Trophoblast cell (in vitro differentiated cells and primary cell): Measurements from ENCODE around the gene MBLAC2.
A peak's percentile ranks its signal among the peaks of the same experiment; 100 is the strongest.

Source experiments
- DNase-seq, 2 donors: peaks; one replicate each; pipeline ENCODE4 v3.0.0-alpha.2; 2016
- H2AFZ ChIP-seq: 2 replicates; pipeline ENCODE4 v1.6.1; 2013; ENCODE audit warnings: low read length, moderate library complexity, mild to moderate bottlenecking; ENCODE audit not compliant: insufficient read depth, poor library complexity
- H2AK5ac ChIP-seq: 2 replicates; pipeline ENCODE4 v1.6.1; 2013; ENCODE audit warnings: mild to moderate bottlenecking, low read length
- H2BK120ac ChIP-seq: 2 replicates; pipeline ENCODE4 v1.6.1; 2013; ENCODE audit warnings: low read length, mild to moderate bottlenecking, moderate library complexity; ENCODE audit not compliant: insufficient read depth, poor library complexity
- H2BK12ac ChIP-seq: 2 replicates; pipeline ENCODE4 v1.6.1; 2013; ENCODE audit warnings: mild to moderate bottlenecking, low read length, moderate library complexity
- H2BK5ac ChIP-seq: 2 replicates; pipeline ENCODE4 v1.6.1; 2013; ENCODE audit warnings: low read length, low read depth, moderate library complexity, mild to moderate bottlenecking; ENCODE audit not compliant: poor library complexity
- H3K14ac ChIP-seq: 2 replicates; pipeline ENCODE4 v1.6.1; 2013; ENCODE audit warnings: mild to moderate bottlenecking, low read length
- H3K18ac ChIP-seq: 2 replicates; pipeline ENCODE4 v1.6.1; 2013; ENCODE audit warnings: mild to moderate bottlenecking, low read length
- H3K23ac ChIP-seq: 2 replicates; pipeline ENCODE4 v1.6.1; 2013; ENCODE audit warnings: low read length
- H3K27ac ChIP-seq: 2 replicates; pipeline ENCODE4 v1.5.1; 2013; ENCODE audit warnings: low read depth, mild to moderate bottlenecking, inconsistent platforms, low read length, moderate library complexity
- H3K27me3 ChIP-seq: 2 replicates; pipeline ENCODE4 v1.6.1; 2013; ENCODE audit warnings: inconsistent platforms, mild to moderate bottlenecking, low read length, moderate library complexity; ENCODE audit not compliant: insufficient read depth
- H3K36me3 ChIP-seq, 2 experiments: 1 replicate in 1 of 2; 2 replicates in 1 of 2; pipeline ENCODE4 v1.6.1; 2013; ENCODE audit warnings: low read length in 2 of 2, mild to moderate bottlenecking in 2 of 2, moderate library complexity in 1 of 2; ENCODE audit not compliant: insufficient read depth in 2 of 2, control insufficient read depth in 1 of 2
- H3K4ac ChIP-seq: 2 replicates; pipeline ENCODE4 v1.6.1; 2013; ENCODE audit warnings: low read depth, mild to moderate bottlenecking, low read length, moderate library complexity
- H3K4me1 ChIP-seq, 2 experiments: 1 replicate in 1 of 2; 2 replicates in 1 of 2; pipeline ENCODE4 v1.6.1; 2013; ENCODE audit warnings: low read length in 2 of 2, mild to moderate bottlenecking in 2 of 2, moderate library complexity in 1 of 2; ENCODE audit not compliant: insufficient read depth in 2 of 2, control insufficient read depth in 1 of 2
- H3K4me2 ChIP-seq: 2 replicates; pipeline ENCODE4 v1.6.1; 2013; ENCODE audit warnings: inconsistent platforms, mild to moderate bottlenecking, low read length, moderate library complexity
- H3K4me3 ChIP-seq: 2 replicates; pipeline ENCODE4 v1.5.1; 2013; ENCODE audit warnings: mild to moderate bottlenecking, low read depth, low read length, inconsistent platforms
- H3K79me1 ChIP-seq: one replicate; pipeline ENCODE4 v1.6.1; 2013; ENCODE audit warnings: low read length
- H3K79me2 ChIP-seq: 2 replicates; pipeline ENCODE4 v1.6.1; 2013; ENCODE audit warnings: low read length, mild to moderate bottlenecking; ENCODE audit not compliant: control insufficient read depth, insufficient read depth, poor library complexity
- H3K9ac ChIP-seq: 2 replicates; pipeline ENCODE4 v1.6.1; 2013; ENCODE audit warnings: mild to moderate bottlenecking, low read length
- H3K9me3 ChIP-seq: 2 replicates; pipeline ENCODE4 v1.6.1; 2013; ENCODE audit warnings: low read depth, mild to moderate bottlenecking, control low read depth, inconsistent platforms, low read length; ENCODE audit not compliant: insufficient read depth
- H4K12ac ChIP-seq: 2 replicates; pipeline ENCODE4 v1.6.1; 2013; ENCODE audit warnings: low read depth, mild to moderate bottlenecking, low read length, moderate library complexity
- H4K8ac ChIP-seq: 2 replicates; pipeline ENCODE4 v1.6.1; 2013; ENCODE audit warnings: low read depth, mild to moderate bottlenecking, low read length, moderate library complexity
- H4K91ac ChIP-seq: one replicate; pipeline ENCODE4 v1.6.1; 2013; ENCODE audit warnings: low read depth, mild to moderate bottlenecking, low read length, moderate library complexity
- WGBS: extraction: QIAGEN DNeasy Blood & Tissue Kit; methylation state at CpG from one replicate; pipeline ENCODE4 v1.1.7; 2013; ENCODE audit warnings: missing lambda C conversion rate; ENCODE audit not compliant: insufficient read length, insufficient coverage; ENCODE audit errors: extremely low coverage; 5-methylcytosine and 5-hydroxymethylcytosine counted together

MBLAC2 gene

GRCh38 chr5:90446961-90447360, 27.6 kb downstream of the MBLAC2 start:
- no peak overlapping the region for H2BK5ac ChIP-seq
- H3K79me1 ChIP-seq, result no peaks in the 10 kb centered on the region

GRCh38 chr5:90440644-90441043, 33.9 kb downstream of the MBLAC2 start:
- Histone ChIP-seq H4K91ac (no peak overlapping the region), H3K9me3 (no peaks in the 10 kb centered on the region), H3K36me3 (no peaks in the 10 kb centered on the region), H3K18ac (no peak overlapping the region), H3K27me3 (no peaks in the 10 kb centered on the region), H3K23ac (no peak overlapping the region), H2BK5ac (no peak overlapping the region), H3K27ac (no peak overlapping the region), H3K79me1 (peaks cover 1% of the 10 kb centered on the region), H2BK120ac (no peak overlapping the region), H2BK12ac (no peak overlapping the region), H4K12ac (no peak overlapping the region), H3K79me2 (no peaks in the 10 kb centered on the region), H2AK5ac (no peak overlapping the region), H3K4ac (no peak overlapping the region), H3K4me1 (no peaks in the 10 kb centered on the region), H3K9ac (no peak overlapping the region), H3K4me3 (no peak overlapping the region), H3K4me2 (no peak overlapping the region), H2AFZ (no peak overlapping the region), H4K8ac (no peak overlapping the region), H3K14ac (no peak overlapping the region)
- DNase-seq, result no peak
- no CpG with 5 or more reads among the region's 2 CpGs for WGBS

More at GRCh38 chr5:90446961-90447360, 27.6 kb downstream of the MBLAC2 start:
- Histone ChIP-seq H3K18ac (no peak overlapping the region), H2AK5ac (no peak overlapping the region), H2BK120ac (no peak overlapping the region), H2AFZ (no peak overlapping the region), H3K36me3 (no peaks in the 10 kb centered on the region), H3K4me1 (no peaks in the 10 kb centered on the region), H3K23ac (no peak overlapping the region), H4K8ac (no peak overlapping the region), H3K4me2 (no peak overlapping the region), H3K27me3 (no peaks in the 10 kb centered on the region), H3K4me3 (no peak overlapping the region), H3K4ac (no peak overlapping the region), H3K79me2 (no peaks in the 10 kb centered on the region), H3K27ac (no peak overlapping the region), H3K14ac (no peak overlapping the region), H4K12ac (no peak overlapping the region), H4K91ac (no peak overlapping the region), H3K9me3 (no peaks in the 10 kb centered on the region), H3K9ac (no peak overlapping the region), H2BK12ac (no peak overlapping the region)
- DNase-seq, result no peak

- Histone ChIP-seq H3K79me2 (no peaks in the 10 kb centered on the region), H3K4ac (no peak overlapping the region), H2AFZ (no peak overlapping the region), H3K4me2 (no peak overlapping the region), H4K91ac (no peak overlapping the region), H3K9me3 (no peaks in the 10 kb centered on the region), H2AK5ac (no peak overlapping the region), H3K27ac (no peak overlapping the region), H3K18ac (no peak overlapping the region), H3K4me1 (no peaks in the 10 kb centered on the region), H3K9ac (no peak overlapping the region), H2BK5ac (no peak overlapping the region), H3K4me3 (no peak overlapping the region), H4K12ac (no peak overlapping the region), H3K27me3 (no peaks in the 10 kb centered on the region), H3K23ac (no peak overlapping the region), H2BK12ac (no peak overlapping the region), H3K14ac (no peak overlapping the region), H3K36me3 (no peaks in the 10 kb centered on the region), H4K8ac (no peak overlapping the region), H2BK120ac (no peak overlapping the region), H3K79me1 (peaks cover 1% of the 10 kb centered on the region)
- WGBS, result no CpG with 5 or more reads among the region's 1 CpG
- DNase-seq, result peak; percentile 3 to 64
Observed at GRCh38 chr5:90438100-90438499, 36.5 kb downstream of the MBLAC2 start.

DNA sequence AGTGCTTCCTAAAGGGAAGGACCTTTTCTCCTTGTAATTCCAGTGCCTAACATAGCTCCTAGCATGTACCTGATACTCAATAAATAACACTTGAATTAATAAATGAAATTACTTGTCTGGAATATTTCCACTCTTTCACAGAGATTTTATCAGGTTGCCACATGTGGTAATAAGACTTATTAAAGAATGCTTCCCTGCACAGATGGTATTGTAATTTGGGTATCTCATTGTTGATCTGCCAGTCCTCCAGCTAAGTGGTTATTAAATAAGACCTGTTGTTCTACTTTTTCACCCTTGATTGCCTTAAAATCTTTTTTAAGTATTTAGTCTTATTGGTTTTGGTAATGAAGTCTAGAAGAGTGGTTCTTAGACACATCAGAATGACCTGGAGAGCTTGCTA, 36.9 kb downstream of the MBLAC2 start:
- Histone ChIP-seq H3K79me1 (peaks cover 1% of the 10 kb centered on the region), H2BK12ac (no peak overlapping the region), H4K8ac (no peak overlapping the region), H3K9me3 (no peaks in the 10 kb centered on the region), H3K23ac (no peak overlapping the region), H4K91ac (no peak overlapping the region), H3K79me2 (no peaks in the 10 kb centered on the region), H2AFZ (no peak overlapping the region), H2BK120ac (no peak overlapping the region), H3K4me3 (no peak overlapping the region), H3K36me3 (no peaks in the 10 kb centered on the region), H3K14ac (no peak overlapping the region), H3K4me1 (no peaks in the 10 kb centered on the region), H2BK5ac (no peak overlapping the region), H2AK5ac (no peak overlapping the region), H3K4me2 (no peak overlapping the region), H3K27ac (no peak overlapping the region), H3K4ac (no peak overlapping the region), H3K18ac (no peak overlapping the region), H3K27me3 (no peaks in the 10 kb centered on the region), H4K12ac (no peak overlapping the region), H3K9ac (no peak overlapping the region)
- DNase-seq, result no peak
